NT2/D1 (cell line): ENCODE data around the gene CELSR1.

Experiments
- DNase-seq: peaks from one replicate; pipeline ENCODE4 v3.0.0-alpha.2; 2011; ENCODE audit warnings: low read depth, low spot score
- H3K27me3 ChIP-seq: 2 replicates; pipeline ENCODE4 v1.6.0; 2011; ENCODE audit warnings: mild to moderate bottlenecking; ENCODE audit not compliant: insufficient read length, insufficient read depth
- H3K36me3 ChIP-seq: 2 replicates; pipeline ENCODE4 v1.6.1; 2011; ENCODE audit warnings: mild to moderate bottlenecking, low read length, mixed read lengths; ENCODE audit not compliant: insufficient read depth, insufficient read length
- H3K4me1 ChIP-seq: 2 replicates; pipeline ENCODE4 v1.5.1; 2011; ENCODE audit not compliant: insufficient read depth, insufficient read length
- H3K4me3 ChIP-seq: 2 replicates; pipeline ENCODE4 v1.5.1; 2011; ENCODE audit warnings: low read depth; ENCODE audit not compliant: insufficient read length
- H3K9ac ChIP-seq: 2 replicates; pipeline ENCODE4 v1.6.0; 2011; ENCODE audit warnings: low read depth; ENCODE audit not compliant: insufficient read length
- H3K9me3 ChIP-seq: 2 replicates; pipeline ENCODE4 v1.5.1; 2011; ENCODE audit warnings: mild to moderate bottlenecking, low read length; ENCODE audit not compliant: insufficient read depth
- SUZ12 ChIP-seq: IDR thresholded peaks from 2 replicates; pipeline ENCODE4 v1.6.1; 2011; ENCODE audit not compliant: insufficient read length, insufficient read depth; ENCODE audit errors: extremely low read depth
- YY1 ChIP-seq: IDR thresholded peaks from 2 replicates; pipeline ENCODE4 v1.6.1; 2011; ENCODE audit not compliant: insufficient read length, insufficient read depth
- ZNF274 ChIP-seq: IDR thresholded peaks from 2 replicates; pipeline ENCODE4 v1.6.1; 2011; ENCODE audit warnings: mild to moderate bottlenecking, low read depth, low read length

Gene CELSR1

GRCh38 chr22:46577368-46578249, 40.2 kb upstream of the CELSR1 start:
- no peaks in the 10 kb centered on the region for H3K9me3 ChIP-seq
- peak overlapping the region; percentile 79 for H3K9ac ChIP-seq
- H3K4me3 ChIP-seq = peak overlapping the region; percentile 59
- no peaks in the 10 kb centered on the region for H3K36me3 ChIP-seq
- DNase-seq = no peak
- peaks cover 5% of the 10 kb centered on the region for H3K27me3 ChIP-seq
- peaks cover 29% of the 10 kb centered on the region for H3K4me1 ChIP-seq
- TF ChIP-seq ZNF274 (no peak), YY1 (no peak), SUZ12 (no peak)

DNA sequence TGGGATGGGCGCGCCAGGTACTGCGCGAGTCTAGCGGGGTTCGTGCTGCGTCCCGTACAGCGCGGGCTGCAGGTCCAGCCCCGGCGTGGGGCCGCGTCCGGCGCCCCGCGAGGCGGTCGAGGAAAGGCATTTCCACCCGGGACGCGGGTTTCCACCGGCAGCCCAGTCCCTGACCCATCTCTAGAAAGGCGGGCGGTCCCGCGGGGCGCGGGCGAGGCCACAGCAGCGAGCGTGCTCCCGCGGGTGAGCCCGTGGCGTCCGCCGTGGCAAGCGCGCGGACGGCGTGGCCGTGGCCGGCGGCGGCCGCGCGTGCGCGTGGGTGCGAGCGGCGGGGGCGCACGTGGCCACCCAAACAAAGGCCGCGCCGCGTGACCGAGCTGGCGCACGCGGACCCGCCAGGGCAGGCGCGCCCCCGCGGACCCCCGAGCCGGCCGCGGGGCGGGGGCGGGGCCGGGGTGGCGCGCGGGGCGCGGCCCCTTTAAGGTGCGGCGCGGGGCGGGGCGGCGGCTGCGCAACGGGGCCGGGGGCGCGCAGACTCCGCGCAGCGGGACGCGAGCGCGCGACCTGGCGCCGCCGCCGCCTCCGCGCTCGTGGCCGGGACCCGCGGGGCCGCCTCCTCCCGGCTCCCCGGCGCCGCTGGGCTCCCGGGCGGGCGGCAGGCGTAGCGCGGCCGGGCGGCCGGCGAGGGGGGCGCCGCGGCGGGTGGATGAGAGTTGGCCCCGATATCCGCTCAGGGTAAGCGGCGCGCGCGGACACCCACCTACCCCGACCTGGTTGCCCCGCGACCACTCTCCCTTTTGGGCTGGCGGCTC, 39.3 kb upstream of the CELSR1 start:
- DNase-seq = no peak
- Histone ChIP-seq H3K4me3 (peak overlapping the region; percentile 59), H3K4me1 (peaks cover 26% of the 10 kb centered on the region), H3K9me3 (peaks cover 5% of the 10 kb centered on the region; the same call in 1 of the 2 replicates), H3K9ac (peak overlapping the region; percentile 72), H3K36me3 (no peaks in the 10 kb centered on the region), H3K27me3 (peaks cover 5% of the 10 kb centered on the region)
- TF ChIP-seq SUZ12 = no peak
- no peak for TF ChIP-seq YY1
- no peak for TF ChIP-seq ZNF274

DNA sequence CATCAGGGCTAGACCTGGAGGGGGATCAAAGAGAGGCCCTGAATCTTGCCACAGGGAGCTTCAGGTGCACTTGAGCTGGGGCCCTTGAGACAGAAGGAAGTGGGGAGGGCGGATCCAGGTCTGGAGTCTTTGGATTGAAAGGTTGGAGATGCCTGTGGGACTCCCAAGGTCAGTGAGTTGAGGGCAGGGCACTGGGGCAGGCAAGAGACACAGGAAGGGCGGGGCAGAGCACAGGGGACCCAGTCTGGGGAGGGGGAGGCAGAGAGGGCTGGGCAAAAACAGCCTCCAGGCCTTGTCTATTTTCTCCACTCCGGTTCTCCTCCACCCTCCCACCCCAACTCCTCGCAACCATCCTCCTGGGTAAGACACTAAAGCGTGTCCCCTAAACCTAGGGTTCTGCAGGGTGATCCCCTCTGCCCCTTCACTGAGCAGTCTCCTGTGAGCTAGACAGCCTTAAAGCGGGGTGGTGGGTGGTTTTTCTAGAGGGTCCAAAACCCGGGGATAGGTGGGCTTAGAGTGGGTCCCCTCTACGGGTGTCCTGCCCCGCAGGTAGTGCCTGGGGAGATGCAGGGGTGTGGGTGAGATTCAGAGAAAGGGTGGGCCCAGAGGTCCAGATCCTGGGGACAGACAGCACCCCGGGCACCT, 38.6 kb upstream of the CELSR1 start:
- Histone ChIP-seq H3K9ac (peak overlapping the region; percentile 72), H3K27me3 (peaks cover 5% of the 10 kb centered on the region), H3K4me1 (peaks cover 24% of the 10 kb centered on the region), H3K4me3 (peak overlapping the region; percentile 57), H3K9me3 (peaks cover 12% of the 10 kb centered on the region; the same call in 1 of the 2 replicates), H3K36me3 (no peaks in the 10 kb centered on the region)
- TF ChIP-seq ZNF274 (no peak), YY1 (no peak)
- no peak for DNase-seq

DNA sequence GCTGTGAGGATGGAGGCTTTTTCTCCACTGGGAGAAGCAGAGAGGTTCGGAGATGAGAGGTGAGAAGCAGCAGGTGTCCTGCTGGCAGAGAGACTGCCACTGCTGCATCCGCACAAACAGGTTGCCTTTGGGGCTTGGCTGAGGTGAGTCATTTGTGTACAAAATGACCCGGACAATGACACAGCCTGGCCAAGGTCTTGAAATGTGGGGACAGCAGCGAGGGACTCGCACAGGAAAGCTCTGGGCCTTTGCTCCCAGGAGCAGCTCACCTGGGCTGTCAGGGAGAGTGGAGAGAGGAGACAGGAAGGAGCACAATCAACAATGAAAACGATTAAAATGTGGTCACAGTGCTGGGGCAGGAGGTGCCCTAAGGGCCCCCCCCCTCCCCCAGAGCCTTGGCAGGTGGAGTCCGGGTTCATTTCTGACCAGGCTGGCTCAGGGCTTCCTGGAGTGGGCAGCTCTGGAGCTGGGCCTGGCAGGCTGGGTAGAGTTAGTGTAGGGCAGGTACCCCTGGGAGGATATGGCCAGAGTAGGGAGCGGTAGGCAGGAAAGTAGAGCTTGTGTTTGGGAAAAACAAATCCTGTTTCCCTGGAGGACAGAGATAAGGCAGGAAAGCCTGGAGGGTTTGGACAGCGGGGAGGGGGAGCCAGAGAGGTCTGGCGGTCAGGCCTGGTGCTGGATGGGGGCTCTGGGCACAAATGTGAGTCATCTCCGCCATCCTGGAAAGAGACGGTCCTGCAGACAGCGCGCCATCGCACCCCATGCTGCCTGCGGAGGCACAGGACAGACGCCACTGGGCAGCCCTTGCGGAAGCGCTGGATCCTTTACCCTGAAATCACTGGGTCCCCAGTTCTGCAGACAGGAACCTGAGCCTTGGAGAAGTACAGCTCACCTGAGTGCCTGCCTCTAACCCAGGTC, 37.8 kb upstream of the CELSR1 start:
- Histone ChIP-seq H3K27me3 (peaks cover 5% of the 10 kb centered on the region), H3K4me3 (no peak overlapping the region), H3K4me1 (peaks cover 24% of the 10 kb centered on the region), H3K9ac (peak overlapping the region; percentile 5), H3K36me3 (no peaks in the 10 kb centered on the region), H3K9me3 (peaks cover 14% of the 10 kb centered on the region; the same call in 1 of the 2 replicates)
- TF ChIP-seq ZNF274 = no peak
- no peak for TF ChIP-seq SUZ12
- TF ChIP-seq YY1 = no peak
- DNase-seq = no peak

DNA sequence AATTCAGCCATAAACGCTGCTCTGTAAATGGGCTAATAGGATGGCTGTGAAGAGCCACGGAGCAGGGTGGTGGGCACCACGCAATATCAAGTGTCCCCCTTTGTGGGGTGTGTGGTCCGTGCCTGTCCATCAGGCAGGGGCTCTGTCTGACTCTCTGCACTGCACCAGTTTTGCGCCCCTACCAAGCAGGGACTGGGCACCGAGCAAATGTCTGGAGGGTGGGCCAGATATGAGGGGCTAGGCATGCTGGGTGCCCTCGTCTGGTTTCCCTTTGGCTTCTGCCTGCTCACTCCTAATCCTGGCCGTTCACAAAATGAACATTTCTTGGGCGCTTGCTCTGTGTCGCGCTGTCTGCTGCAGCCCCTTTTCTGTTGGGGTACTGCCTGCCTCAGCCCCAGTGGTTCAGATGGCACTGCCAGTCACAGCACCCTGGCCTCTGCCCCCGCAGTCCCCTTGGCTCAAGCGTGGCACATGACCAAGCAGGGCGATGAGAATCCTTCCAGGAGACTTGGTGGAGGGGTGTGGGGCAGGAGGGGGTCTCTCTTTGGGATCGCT, 37.1 kb upstream of the CELSR1 start:
- Histone ChIP-seq H3K4me1 (peaks cover 24% of the 10 kb centered on the region), H3K9me3 (peaks cover 14% of the 10 kb centered on the region; the same call in 1 of the 2 replicates), H3K27me3 (peaks cover 7% of the 10 kb centered on the region), H3K9ac (no peak overlapping the region), H3K4me3 (no peak overlapping the region), H3K36me3 (no peaks in the 10 kb centered on the region)
- no peak for DNase-seq
- TF ChIP-seq ZNF274 (no peak), YY1 (no peak), SUZ12 (no peak)

- no peak for DNase-seq
- Histone ChIP-seq H3K9ac (no peak overlapping the region), H3K27me3 (peaks cover 7% of the 10 kb centered on the region), H3K4me1 (peaks cover 23% of the 10 kb centered on the region), H3K36me3 (no peaks in the 10 kb centered on the region), H3K4me3 (no peak overlapping the region), H3K9me3 (peaks cover 14% of the 10 kb centered on the region; the same call in 1 of the 2 replicates)
- TF ChIP-seq ZNF274 = no peak
- no peak for TF ChIP-seq SUZ12
- no peak for TF ChIP-seq YY1
These were observed 36.5 kb upstream of the CELSR1 start for GRCh38 chr22:46573781-46574437.
